GM12864 (cell line): ENCODE results near the gene CGNL1.

Experiments used
- DNase-seq: peaks from one replicate; pipeline ENCODE4 v3.0.0-alpha.2; 2011; ENCODE audit warnings: low read depth
- H3K4me3 ChIP-seq: 2 replicates; pipeline ENCODE4 v1.5.1; 2011; ENCODE audit warnings: mild to moderate bottlenecking, low read depth, low read length, control low read depth
- TF ChIP-seq, protein P1 (sequence below): IDR thresholded peaks from 2 replicates; pipeline ENCODE4 v1.5.1; 2011; ENCODE audit warnings: low read depth, mild to moderate bottlenecking, moderate library complexity, low read length, control low read depth, inconsistent platforms; ENCODE audit errors: missing control alignments

CGNL1 gene

DNA sequence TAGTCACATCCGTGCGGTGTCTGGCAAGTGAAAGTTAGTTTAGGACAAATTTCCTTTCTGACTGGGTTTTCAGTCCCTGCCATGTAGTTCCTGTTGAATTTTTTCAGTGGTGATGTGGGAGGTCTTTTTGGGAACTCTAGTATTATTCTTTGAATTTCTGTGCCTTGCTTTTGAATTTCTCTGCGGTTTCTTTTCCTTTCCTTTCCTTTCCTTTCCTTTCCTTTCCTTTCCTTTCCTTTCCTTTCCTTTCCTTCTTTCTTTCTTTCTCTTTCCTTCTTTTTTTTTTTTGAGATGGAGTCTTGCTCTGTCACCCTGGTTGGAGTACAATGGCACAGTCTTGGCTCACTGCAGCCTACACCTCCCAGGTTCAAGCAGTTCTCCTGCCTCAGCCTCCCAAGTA, 88.2 kb downstream of the CGNL1 start:
- TF ChIP-seq, protein P1, sequence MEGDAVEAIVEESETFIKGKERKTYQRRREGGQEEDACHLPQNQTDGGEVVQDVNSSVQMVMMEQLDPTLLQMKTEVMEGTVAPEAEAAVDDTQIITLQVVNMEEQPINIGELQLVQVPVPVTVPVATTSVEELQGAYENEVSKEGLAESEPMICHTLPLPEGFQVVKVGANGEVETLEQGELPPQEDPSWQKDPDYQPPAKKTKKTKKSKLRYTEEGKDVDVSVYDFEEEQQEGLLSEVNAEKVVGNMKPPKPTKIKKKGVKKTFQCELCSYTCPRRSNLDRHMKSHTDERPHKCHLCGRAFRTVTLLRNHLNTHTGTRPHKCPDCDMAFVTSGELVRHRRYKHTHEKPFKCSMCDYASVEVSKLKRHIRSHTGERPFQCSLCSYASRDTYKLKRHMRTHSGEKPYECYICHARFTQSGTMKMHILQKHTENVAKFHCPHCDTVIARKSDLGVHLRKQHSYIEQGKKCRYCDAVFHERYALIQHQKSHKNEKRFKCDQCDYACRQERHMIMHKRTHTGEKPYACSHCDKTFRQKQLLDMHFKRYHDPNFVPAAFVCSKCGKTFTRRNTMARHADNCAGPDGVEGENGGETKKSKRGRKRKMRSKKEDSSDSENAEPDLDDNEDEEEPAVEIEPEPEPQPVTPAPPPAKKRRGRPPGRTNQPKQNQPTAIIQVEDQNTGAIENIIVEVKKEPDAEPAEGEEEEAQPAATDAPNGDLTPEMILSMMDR: no peak
- no peak for DNase-seq
- no peak overlapping the region for H3K4me3 ChIP-seq

DNA sequence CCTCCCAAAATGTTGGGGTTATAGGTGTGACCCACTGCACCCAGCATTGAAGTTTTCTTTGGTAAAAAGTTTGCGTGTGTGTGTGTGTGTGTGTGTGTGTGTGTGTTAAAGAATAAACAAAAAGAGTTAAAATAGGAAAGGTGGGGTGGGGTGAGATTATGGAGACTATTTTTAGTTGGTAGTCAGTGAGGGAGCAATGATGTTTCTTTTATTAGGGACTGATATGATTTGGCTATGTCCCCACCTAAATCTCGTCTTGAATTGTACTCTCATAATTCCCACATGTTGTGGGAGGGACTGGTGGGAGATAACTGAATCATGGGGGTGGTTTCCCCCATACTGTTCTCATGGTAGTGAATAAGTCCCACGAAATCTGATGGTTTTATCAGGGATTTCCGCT, 92.2 kb downstream of the CGNL1 start:
- no peak overlapping the region for H3K4me3 ChIP-seq
- TF ChIP-seq, protein P1: no peak
- no peak for DNase-seq

DNA sequence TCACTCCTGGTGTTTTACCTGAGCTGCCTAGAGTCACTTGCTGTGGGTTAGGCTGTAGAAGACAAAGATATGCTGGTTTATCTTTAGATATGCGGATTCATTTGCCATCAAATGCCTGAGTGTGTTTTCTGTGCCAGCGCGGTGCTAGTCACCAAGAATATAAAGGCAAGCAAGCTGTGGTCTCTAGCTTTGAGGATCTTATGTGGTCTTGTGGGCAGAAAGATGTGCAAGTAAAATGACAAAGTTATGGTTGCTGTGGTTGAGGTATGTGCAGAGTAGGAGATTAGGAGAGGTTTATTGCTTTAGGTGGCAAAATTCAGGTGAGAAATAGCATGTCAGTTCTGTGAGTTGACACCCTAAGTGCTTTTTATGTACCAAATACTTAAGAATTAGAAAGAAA, 94.2 kb downstream of the CGNL1 start:
- TF ChIP-seq, protein P1: no peak
- no peak for DNase-seq

GRCh38 chr15:57472861-57473260, 96.6 kb downstream of the CGNL1 start:
- H3K4me3 ChIP-seq: no peak overlapping the region
- DNase-seq: no peak
- TF ChIP-seq, protein P1: no peak

More for the DNA sequence above, 94.2 kb downstream of the CGNL1 start:
- no peak overlapping the region for H3K4me3 ChIP-seq

GRCh38 chr15:57476533-57476975, 100.2 kb downstream of the CGNL1 start:
- no peak overlapping the region for H3K4me3 ChIP-seq
- TF ChIP-seq, protein P1: no peak
- DNase-seq: no peak

- DNase-seq: no peak
- TF ChIP-seq, protein P1: no peak
- H3K4me3 ChIP-seq: no peak overlapping the region
Observed at GRCh38 chr15:57477736-57478522, 101.6 kb downstream of the CGNL1 start.

GRCh38 chr15:57479005-57479404, 102.7 kb downstream of the CGNL1 start:
- TF ChIP-seq, protein P1: no peak
- DNase-seq: no peak
- no peak overlapping the region for H3K4me3 ChIP-seq
